K562 (cell line): ENCODE results near the gene PON2. TPM values are rescaled to one million over a fixed set of nuclear protein-coding genes. Genes with fewer than 3 reads are reported as not detected.

ENCODE experiments used
- ATAC-seq: fragments of 200-7000 bp; cut with Tn5 transposase; 3 replicates; pipeline ENCODE4 v1.9.1; 2020; ENCODE audit warnings: moderate library complexity
- BruUV-seq: library from RNA; stranded (reverse); fragments of 400-500 nt; replicated peaks from 2 replicates; lab custom pipeline; 2021; lab: Mats Ljungman, UMichigan
- CTCF ChIA-PET: fragments of 300-600 bp; formaldehyde crosslinking; extraction: SDS; loops from one replicate; lab custom pipeline; 2021; ENCODE audit warnings: low intra/inter-chr PET ratio; lab: Yijun Ruan, JAX
- POLR2A ChIA-PET: fragments of 300-600, 350-650 bp; sonication (Branson Sonifier 250); formaldehyde crosslinking; extraction: SDS; loops from one replicate; lab custom pipeline; 2021; ENCODE audit warnings: antibody characterized with exemption, inconsistent platforms; lab: Yijun Ruan, JAX
- DNase-seq, 4 experiments: peaks; one replicate each; pipeline versions ENCODE4 v3.0.0 to v3.0.0-alpha.2; 2011 to 2018; ENCODE audit warnings: low spot score in 3 of 4, mixed read lengths in 3 of 4; ENCODE audit errors: extremely low read depth in 1 of 4
- FAIRE-seq: peaks from 2 replicates; lab custom pipeline; 2011; peaks lifted over from hg19 to GRCh38; lab: Jason Lieb, UNC
- H2AFZ ChIP-seq: 2 replicates; pipeline ENCODE4 v1.6.0; 2011; ENCODE audit warnings: low read depth, low read length, control low read depth, inconsistent platforms
- H3K27ac ChIP-seq: fragments of 200-600 bp; 3 replicates; pipeline ENCODE4 v1.8.0; 2011; ENCODE audit warnings: low read depth, mild to moderate bottlenecking, control low read depth, inconsistent platforms, low read length, moderate library complexity, mixed read lengths; ENCODE audit errors: extremely low read depth
- H3K27me3 ChIP-seq, 2 experiments: fragments of 300-600 bp in 1 of 2; 2 replicates in 1 of 2; 3 replicates in 1 of 2; pipeline versions ENCODE4 v1.6.0 to v1.8.0; 2011; ENCODE audit warnings: inconsistent platforms in 2 of 2, low read length in 2 of 2, mild to moderate bottlenecking in 1 of 2, mixed read lengths in 1 of 2, moderate library complexity in 1 of 2; ENCODE audit not compliant: control insufficient read depth in 2 of 2, insufficient read depth in 2 of 2
- H3K36me3 ChIP-seq: fragments of 300-600 bp; 3 replicates; pipeline ENCODE4 v1.8.0; 2011; ENCODE audit warnings: mild to moderate bottlenecking, low read length, inconsistent platforms; ENCODE audit not compliant: control insufficient read depth, insufficient read depth
- H3K4me1 ChIP-seq, 2 experiments: fragments of 200-600 bp in 1 of 2; replicated peaks in 1 of 2; 2 replicates in 1 of 2; 3 replicates in 1 of 2; pipeline versions ENCODE4 v1.5.1 to v1.8.0; 2011; ENCODE audit warnings: inconsistent platforms in 2 of 2, low read length in 2 of 2, mild to moderate bottlenecking in 1 of 2, mixed read lengths in 1 of 2, moderate library complexity in 1 of 2; ENCODE audit not compliant: control insufficient read depth in 2 of 2, insufficient read depth in 2 of 2
- H3K4me2 ChIP-seq: 2 replicates; pipeline ENCODE4 v1.6.1; 2011; ENCODE audit warnings: low read length, control low read depth, inconsistent platforms, mixed read lengths; ENCODE audit not compliant: insufficient read depth
- H3K4me3 ChIP-seq: fragments of 200-600 bp; sonication (generic), shearing (Covaris generic); 2 replicates; pipeline ENCODE4 v1.5.1; 2016; ENCODE audit warnings: control low read depth, inconsistent platforms
- H3K79me2 ChIP-seq: fragments of 200-600 bp; 3 replicates; pipeline ENCODE4 v1.8.0; 2011; ENCODE audit warnings: low read length, inconsistent platforms; ENCODE audit not compliant: control insufficient read depth, insufficient read depth
- H3K9ac ChIP-seq, 2 experiments: 2 replicates each; pipeline versions ENCODE4 v1.6.0 to v1.6.1; 2011; ENCODE audit warnings: low read depth in 2 of 2, low read length in 2 of 2, control low read depth in 1 of 2, inconsistent platforms in 1 of 2, mild to moderate bottlenecking in 1 of 2, mixed read lengths in 1 of 2; ENCODE audit not compliant: insufficient read depth in 1 of 2
- H3K9me1 ChIP-seq: one replicate; pipeline ENCODE4 v1.6.0; 2011; ENCODE audit warnings: inconsistent platforms, mild to moderate bottlenecking, low read length, moderate library complexity; ENCODE audit not compliant: control insufficient read depth, insufficient read depth
- H3K9me3 ChIP-seq: replicated peaks from 2 replicates; pipeline ENCODE4 v1.5.1; 2011; ENCODE audit warnings: low read depth, low read length, inconsistent platforms; ENCODE audit not compliant: control insufficient read depth, insufficient read depth
- H4K20me1 ChIP-seq: replicated peaks from 2 replicates; pipeline ENCODE4 v1.6.1; 2011; ENCODE audit warnings: low read length, inconsistent platforms, mixed read lengths; ENCODE audit not compliant: control insufficient read depth, insufficient read depth
- C11orf30 ChIP-seq: fragments of 450-650 bp; IDR thresholded peaks from 2 replicates; pipeline ENCODE4 v1.6.1; 2016; ENCODE audit warnings: low read depth, mild to moderate bottlenecking
- RAD21 ChIP-seq, 2 experiments: fragments of 250-450 bp in 1 of 2; fragments of 450-650 bp in 1 of 2; sonication (Bioruptor Pico) in 1 of 2; formaldehyde crosslinking in 1 of 2; IDR thresholded peaks in 1 of 2; conservative IDR thresholded peaks in 1 of 2; 2 replicates each; pipeline versions ENCODE4 v1.4.0 to v1.8.0; 2020 to 2022; ENCODE audit warnings: mild to moderate bottlenecking in 2 of 2, moderate library complexity in 1 of 2
- RFX1 ChIP-seq: fragments of 450-650 bp; IDR thresholded peaks from 2 replicates; pipeline ENCODE4 v1.6.1; 2016; ENCODE audit warnings: mild to moderate bottlenecking, moderate library complexity
- SREBF1 ChIP-seq: fragments of 150-350 bp; IDR thresholded peaks from 2 replicates; pipeline ENCODE4 v1.6.1; 2014; ENCODE audit warnings: antibody characterized with exemption, low read depth, low read length, borderline replicate concordance
- TRIM24 ChIP-seq, 2 experiments: fragments of 450-650 bp; IDR thresholded peaks; 2 replicates each; pipeline ENCODE4 v1.6.1; 2016
- YY1 ChIP-seq, 3 experiments: IDR thresholded peaks; 2 replicates each; pipeline ENCODE4 v1.6.1; 2011; ENCODE audit warnings: low read length in 2 of 3, mild to moderate bottlenecking in 2 of 3, moderate library complexity in 2 of 3, borderline replicate concordance in 1 of 3, control low read depth in 1 of 3, low read depth in 1 of 3; ENCODE audit not compliant: insufficient read depth in 3 of 3, insufficient replicate concordance in 2 of 3, control insufficient read depth in 1 of 3, insufficient read length in 1 of 3; ENCODE audit errors: extremely low read depth in 1 of 3
- ZFP30 ChIP-seq: fragments of 250-450 bp; sonication (Bioruptor Pico); IDR thresholded peaks from 2 replicates; pipeline ENCODE4 v1.8.0; 2022; ENCODE audit warnings: moderate library complexity, mild to moderate bottlenecking, inconsistent platforms, borderline replicate concordance
- ZNF668 ChIP-seq: fragments of 250-450 bp; sonication (Bioruptor Pico); IDR thresholded peaks from 2 replicates; pipeline ENCODE4 v1.8.0; 2022; ENCODE audit warnings: mild to moderate bottlenecking, inconsistent platforms
- WGBS: fragments of 100-300 bp; shearing (Covaris generic); methylation state at CpG from one replicate; pipeline ENCODE4 v1.1.6; 2016; ENCODE audit warnings: low coverage, mixed read lengths; ENCODE audit not compliant: insufficient coverage; ENCODE audit errors: missing lambda C conversion rate; 5-methylcytosine and 5-hydroxymethylcytosine counted together
- in situ Hi-C: fragments of 300-500 bp; cut with MboI; formaldehyde crosslinking; loops from 4 replicates; pipeline ENCODE4 v1.15.0; 2018; ENCODE audit warnings: inconsistent platforms, mixed read lengths
- intact Hi-C: fragments of 100-400 bp; cut with micrococcal nuclease; formaldehyde crosslinking; loops from 2 replicates; pipeline ENCODE4 v1.14.2; 2022
- polyA plus RNA-seq, 8 experiments: library from polyadenylated mRNA; depleted of rRNA in 4 of 8; stranded (reverse) in 5 of 8; unstranded in 3 of 8; fragments of >200 nt; fragmentation: Nextera tagmentation in 2 of 8; fragmentation: Illumina TruSeq in 1 of 8; extraction: Ambion mirVana in 2 of 8; extraction: Trizol in 1 of 8; gene quantifications; 2 replicates each; pipeline versions ENCODE4 v1.2.1 to v1.2.3, GENCODE V29; 2011 to 2014; ENCODE audit warnings: inconsistent platforms in 1 of 8, missing spikeins in 1 of 8
- total RNA-seq, 7 experiments: library from RNA; depleted of rRNA in 6 of 7; stranded (reverse); fragments of >200 nt in 6 of 7; fragmentation: Illumina TruSeq in 2 of 7; extraction: Trizol in 2 of 7; gene quantifications; 2 replicates each; pipeline versions ENCODE4 v1.2.1 to v1.2.3, GENCODE V29; 2011 to 2021; ENCODE audit warnings: low replicate concordance in 1 of 7
- TF ChIP-seq, protein P1 (sequence below), 3 experiments: IDR thresholded peaks in 2 of 3; conservative IDR thresholded peaks in 1 of 3; 2 replicates each; pipeline ENCODE4 v1.5.1; 2011 to 2012; ENCODE audit warnings: low read length in 3 of 3, mild to moderate bottlenecking in 3 of 3, control low read depth in 2 of 3, improper control_type of control experiment in 1 of 3, inconsistent platforms in 1 of 3, low read depth in 1 of 3, mixed read lengths in 1 of 3, moderate library complexity in 1 of 3; ENCODE audit not compliant: insufficient read depth in 2 of 3

Gene PON2
- total and polyA plus RNA-seq, 9 of the 15 experiments (the other 6 are each of a cell fraction or from before 2014, with no cell fraction given) = 8.5 to 30.1 (median 21.9) TPM

DNA sequence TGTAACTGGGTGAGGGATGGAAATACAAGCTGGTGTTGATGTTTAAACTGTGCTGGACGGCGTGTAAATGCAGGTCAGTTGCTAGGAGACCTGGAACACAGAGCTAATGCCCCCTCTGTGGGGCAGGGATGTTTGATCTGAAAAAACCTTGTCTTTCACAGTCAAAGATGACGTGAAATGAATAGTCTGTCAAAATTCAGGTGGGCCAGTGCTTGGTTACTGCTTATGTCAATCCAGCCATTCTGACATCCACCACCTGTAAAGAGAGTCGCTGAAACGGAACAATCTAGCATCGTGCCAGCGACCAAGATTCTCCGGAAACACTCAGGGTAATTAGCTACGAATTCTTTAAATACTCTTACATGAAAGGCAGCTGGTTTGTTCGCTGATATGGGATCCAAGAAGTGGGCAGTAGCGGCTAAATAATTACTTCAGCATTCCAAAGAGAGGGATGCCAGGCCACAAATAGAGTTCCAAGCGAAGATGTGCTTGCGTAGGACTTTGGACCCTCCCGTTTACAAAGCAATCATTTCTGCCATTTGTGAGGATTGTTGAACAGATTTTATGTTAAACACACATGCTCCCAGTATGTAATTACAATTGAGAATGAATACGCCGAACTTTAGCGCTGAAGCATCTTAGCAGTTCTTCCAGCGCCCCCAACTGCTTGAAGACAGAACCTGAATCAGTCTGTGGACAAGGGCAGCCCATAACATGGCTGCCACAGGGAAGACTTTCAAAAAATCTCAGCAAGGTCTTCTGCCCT lies 43.6 kb upstream of the PON2 start:
- FAIRE-seq = peak; percentile 15
- ChIA-PET CTCF (interaction anchor here (0.6 to 1.4 kb wide), 2 partner anchors 434 to 1030 kb away, joined by 3 to 5 read pairs; no protein-coding TSS in a partner anchor), POLR2A (interaction anchor here (0.9 kb wide), 1 partner anchor 12 kb away, joined by 3 read pairs; no protein-coding TSS in a partner anchor)
- intact Hi-C loops = loop anchor here (5.0 to 10.0 kb wide), 3 partner anchors 216 to 1184 kb away; no protein-coding TSS in a partner anchor
- ATAC-seq = peak; percentile 90
- peaks cover 0 to 8% of the 10 kb centered on the region in 2 experiments; a peak in 2 of 5 replicates for H3K27me3 ChIP-seq
- no peaks in the 10 kb centered on the region for H3K4me1 ChIP-seq
- no peak overlapping the region; the same call in 1 of the 2 replicates for H3K4me2 ChIP-seq
- peak overlapping the region; percentile 25 for H2AFZ ChIP-seq
- H3K9ac ChIP-seq = no peak overlapping the region
- no peak overlapping the region for H3K4me3 ChIP-seq
- H3K36me3 ChIP-seq = no peaks in the 10 kb centered on the region
- no peak for TF ChIP-seq SREBF1
- no peak for TF ChIP-seq ZNF668 (CRISPR knock-in tag)
- peak; percentile 52 to 61 for TF ChIP-seq RAD21 (CRISPR knock-in tag; conservative IDR thresholded peaks at IDR 0.05 in 1 of 2, IDR thresholded peaks at IDR 0.05 in 1 of 2)
- TF ChIP-seq ZFP30 = no peak
- no peak for TF ChIP-seq TRIM24 (IDR thresholded peaks at IDR 0.05)
- TF ChIP-seq, protein P1, sequence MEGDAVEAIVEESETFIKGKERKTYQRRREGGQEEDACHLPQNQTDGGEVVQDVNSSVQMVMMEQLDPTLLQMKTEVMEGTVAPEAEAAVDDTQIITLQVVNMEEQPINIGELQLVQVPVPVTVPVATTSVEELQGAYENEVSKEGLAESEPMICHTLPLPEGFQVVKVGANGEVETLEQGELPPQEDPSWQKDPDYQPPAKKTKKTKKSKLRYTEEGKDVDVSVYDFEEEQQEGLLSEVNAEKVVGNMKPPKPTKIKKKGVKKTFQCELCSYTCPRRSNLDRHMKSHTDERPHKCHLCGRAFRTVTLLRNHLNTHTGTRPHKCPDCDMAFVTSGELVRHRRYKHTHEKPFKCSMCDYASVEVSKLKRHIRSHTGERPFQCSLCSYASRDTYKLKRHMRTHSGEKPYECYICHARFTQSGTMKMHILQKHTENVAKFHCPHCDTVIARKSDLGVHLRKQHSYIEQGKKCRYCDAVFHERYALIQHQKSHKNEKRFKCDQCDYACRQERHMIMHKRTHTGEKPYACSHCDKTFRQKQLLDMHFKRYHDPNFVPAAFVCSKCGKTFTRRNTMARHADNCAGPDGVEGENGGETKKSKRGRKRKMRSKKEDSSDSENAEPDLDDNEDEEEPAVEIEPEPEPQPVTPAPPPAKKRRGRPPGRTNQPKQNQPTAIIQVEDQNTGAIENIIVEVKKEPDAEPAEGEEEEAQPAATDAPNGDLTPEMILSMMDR (IDR thresholded peaks at IDR 0.05 in 2 of 3, conservative IDR thresholded peaks at IDR 0.05 in 1 of 3; ENCODE audit: insufficient read depth in 2 of 3, low read depth in 1 of 3, low read length in 3 of 3) = peak; percentile 55 to 62 (median 55)
- TF ChIP-seq C11orf30 = no peak
- peak in 1 of 3 experiments; percentile 77 for TF ChIP-seq YY1 (IDR thresholded peaks at IDR 0.05; ENCODE audit: borderline replicate concordance in 1 of 3, control insufficient read depth in 1 of 3, extremely low read depth in 1 of 3, insufficient read depth in 3 of 3, insufficient read length in 1 of 3, insufficient replicate concordance in 2 of 3, low read depth in 1 of 3, low read length in 2 of 3)
- TF ChIP-seq RFX1 = peak; percentile 14; the same call in 1 of the 2 replicates
- 12% methylated on average over 18 of the region's 18 CpGs for WGBS
- H3K79me2 ChIP-seq = no peaks in the 10 kb centered on the region
- H3K27ac ChIP-seq = no peak overlapping the region
- no peaks in the 10 kb centered on the region for H3K9me1 ChIP-seq
- no peaks in the 10 kb centered on the region for H3K9me3 ChIP-seq
- in situ Hi-C loops = loop anchor here (25.0 kb wide), 1 partner anchor 1041 kb away; no protein-coding TSS in a partner anchor
- no peaks in the 10 kb centered on the region for H4K20me1 ChIP-seq
- BruUV-seq = no TSS peak
- DNase-seq = peak; percentile 17 to 49 (median 20)
